ENCODE results near the gene MGMT.

Gene MGMT

GRCh38 chr10:129773359-129773990, 306.4 kb downstream of the MGMT start:
- DNase-seq (ENCODE audit: low read depth in 2 of 2): no peak

DNA sequence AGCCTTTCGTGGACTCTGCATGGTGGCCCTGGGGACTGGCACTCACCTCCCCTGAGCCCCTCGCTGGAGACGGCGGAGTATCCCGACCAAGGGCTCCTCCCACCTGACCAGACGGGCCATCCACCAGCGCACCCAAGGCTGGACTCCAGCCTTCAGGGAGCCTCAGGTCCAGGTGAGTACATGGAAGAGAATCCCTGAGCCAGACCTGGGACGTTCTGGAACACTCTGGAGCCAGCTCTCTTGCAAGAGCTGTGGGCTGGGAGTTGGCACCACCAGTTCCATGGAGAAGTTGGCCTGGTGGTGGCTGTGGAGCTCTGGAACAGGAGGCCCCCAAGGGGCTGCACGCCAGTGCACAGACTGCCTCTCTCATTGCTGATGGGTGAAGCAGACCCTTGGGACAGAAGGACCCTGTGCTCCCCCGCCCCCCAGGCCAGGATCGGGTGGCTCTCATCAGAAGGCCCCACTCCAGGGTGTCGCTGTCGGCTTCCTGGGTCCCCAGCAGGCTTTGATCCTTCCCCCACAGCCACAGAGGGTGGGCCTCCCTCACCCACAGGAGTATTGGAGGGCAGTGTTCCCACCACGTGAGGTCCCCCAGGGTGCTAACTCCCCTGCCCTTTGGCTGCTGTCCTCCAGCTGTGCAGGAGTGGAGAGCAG, 307.2 kb downstream of the MGMT start:
- DNase-seq (ENCODE audit: low read depth in 2 of 2): no peak

- DNase-seq (ENCODE audit: low read depth in 2 of 2): no peak
These were observed 307.8 kb downstream of the MGMT start for GRCh38 chr10:129774736-129775401.

- DNase-seq (ENCODE audit: low read depth in 2 of 2): no peak
These were observed 308.6 kb downstream of the MGMT start for GRCh38 chr10:129775681-129776080.

DNA sequence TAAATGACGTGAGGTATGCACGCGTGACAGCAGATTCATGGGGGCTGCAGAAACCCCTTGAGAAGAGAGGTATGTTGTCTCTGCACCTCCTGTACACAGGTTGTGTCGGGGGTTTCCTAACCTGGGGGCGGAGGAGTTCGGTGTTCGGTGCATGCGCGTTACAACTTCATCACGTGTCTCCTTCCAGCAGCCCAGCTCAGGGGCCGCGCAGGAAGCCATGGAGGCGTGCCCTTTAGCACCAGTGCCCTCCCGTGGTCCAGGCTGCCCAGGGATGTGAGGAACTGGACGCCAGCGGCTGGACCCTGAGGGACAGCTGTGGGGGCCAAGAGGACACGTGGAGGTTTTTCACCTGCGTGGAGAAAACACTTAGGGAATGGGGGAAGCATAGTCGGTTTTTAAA, 310.6 kb downstream of the MGMT start:
- no peak for DNase-seq (ENCODE audit: low read depth in 2 of 2)

DNA sequence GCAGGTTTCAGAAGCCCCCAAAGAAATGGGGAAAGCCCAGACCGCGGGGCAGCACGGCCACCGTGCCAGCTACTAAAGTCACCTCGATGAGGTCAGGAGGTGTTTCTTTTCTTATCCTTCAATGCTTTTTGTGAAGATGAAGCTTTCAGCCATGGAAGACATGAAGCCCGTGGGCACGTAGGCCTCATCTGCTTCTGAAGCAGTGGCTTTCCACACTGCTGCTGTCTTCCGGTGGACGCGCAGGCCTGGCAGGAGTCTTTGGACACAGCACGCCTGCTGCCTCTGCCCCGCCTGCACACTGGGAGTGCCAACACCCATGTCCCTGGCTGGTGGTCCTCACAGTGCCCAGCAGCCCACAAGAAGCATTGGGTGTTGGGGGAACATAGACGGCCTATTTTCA, 311.5 kb downstream of the MGMT start:
- DNase-seq (ENCODE audit: low read depth in 2 of 2): no peak

GRCh38 chr10:129779126-129780111, 312.4 kb downstream of the MGMT start:
- no peak for DNase-seq (ENCODE audit: low read depth in 2 of 2)

- no peak for DNase-seq (ENCODE audit: low read depth in 2 of 2)
These were observed 313.2 kb downstream of the MGMT start for GRCh38 chr10:129780198-129780597.

- DNase-seq (ENCODE audit: low read depth in 2 of 2): no peak
These were observed 314.1 kb downstream of the MGMT start for GRCh38 chr10:129780901-129781795.

DNA sequence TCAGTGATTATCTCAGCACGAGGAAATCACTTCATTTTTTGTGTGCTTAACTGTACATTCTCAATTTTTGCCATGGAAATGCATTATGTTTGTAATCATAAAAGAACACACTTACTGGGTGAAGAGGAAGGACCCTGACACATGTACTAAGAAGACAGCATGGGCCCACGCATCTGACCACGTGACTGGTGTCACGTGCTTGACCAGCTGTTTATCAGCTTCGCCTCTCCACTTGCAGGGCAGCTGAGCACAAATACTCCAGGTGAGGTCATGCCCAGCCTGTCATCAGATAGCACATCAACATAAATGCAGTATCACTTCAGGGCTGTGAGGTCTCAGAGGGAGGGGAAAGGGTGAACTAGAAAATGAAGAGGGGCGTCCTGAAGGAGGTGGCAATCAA, 317.2 kb downstream of the MGMT start:
- DNase-seq (ENCODE audit: low read depth in 2 of 2): no peak

GRCh38 chr10:129784891-129785290, 317.9 kb downstream of the MGMT start:
- DNase-seq (ENCODE audit: low read depth in 2 of 2): no peak

DNA sequence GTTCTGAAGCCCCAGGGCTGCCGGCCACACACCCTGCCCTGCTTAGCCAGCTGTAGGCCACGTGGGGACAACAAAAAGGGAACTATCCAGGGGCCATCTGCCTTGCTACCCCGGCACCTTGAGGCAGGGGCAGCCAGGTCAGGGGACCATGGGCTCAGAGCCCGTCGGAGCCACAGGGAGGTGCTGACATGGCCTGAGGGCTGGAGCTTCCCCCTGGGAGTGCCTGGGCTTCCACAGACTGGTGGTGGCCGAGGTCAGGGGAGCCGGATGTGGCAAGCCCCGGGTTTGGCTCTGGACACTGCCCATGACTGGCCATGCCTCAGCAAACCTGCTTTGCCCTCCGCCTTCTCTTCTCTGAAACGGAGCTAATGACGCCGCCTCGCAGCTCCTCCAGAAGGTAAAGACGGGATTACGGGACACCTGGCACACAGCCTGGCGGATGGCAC, 318.5 kb downstream of the MGMT start:
- no peak for DNase-seq (ENCODE audit: low read depth in 2 of 2)

GRCh38 chr10:129786216-129786615, 319.2 kb downstream of the MGMT start:
- no peak for DNase-seq (ENCODE audit: low read depth in 2 of 2)

GRCh38 chr10:129787557-129787956, 320.5 kb downstream of the MGMT start:
- DNase-seq (ENCODE audit: low read depth in 2 of 2): no peak

DNA sequence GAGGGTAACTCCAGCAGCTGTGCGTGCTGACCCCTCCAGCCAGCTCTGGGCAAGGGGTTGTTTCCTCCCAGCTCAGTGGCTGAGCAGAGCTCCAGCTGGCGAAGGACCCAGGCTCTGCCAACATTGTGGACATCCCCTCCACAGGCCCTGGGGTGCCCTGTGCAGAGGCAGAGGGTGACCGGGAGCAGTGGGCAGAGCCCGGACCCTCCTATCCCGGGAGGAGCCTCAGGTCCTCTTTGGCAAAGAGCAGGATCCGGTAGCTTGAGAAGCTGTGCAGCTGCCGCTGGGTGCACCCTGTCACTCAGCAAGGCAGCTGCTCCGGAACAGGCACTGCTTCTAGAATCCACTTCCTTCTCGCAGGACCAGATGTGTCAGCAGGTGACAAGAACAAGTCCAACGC, 321.2 kb downstream of the MGMT start:
- no peak for DNase-seq (ENCODE audit: low read depth in 2 of 2)

GRCh38 chr10:129790715-129791446, 323.8 kb downstream of the MGMT start:
- no peak for DNase-seq (ENCODE audit: low read depth in 2 of 2)

DNA sequence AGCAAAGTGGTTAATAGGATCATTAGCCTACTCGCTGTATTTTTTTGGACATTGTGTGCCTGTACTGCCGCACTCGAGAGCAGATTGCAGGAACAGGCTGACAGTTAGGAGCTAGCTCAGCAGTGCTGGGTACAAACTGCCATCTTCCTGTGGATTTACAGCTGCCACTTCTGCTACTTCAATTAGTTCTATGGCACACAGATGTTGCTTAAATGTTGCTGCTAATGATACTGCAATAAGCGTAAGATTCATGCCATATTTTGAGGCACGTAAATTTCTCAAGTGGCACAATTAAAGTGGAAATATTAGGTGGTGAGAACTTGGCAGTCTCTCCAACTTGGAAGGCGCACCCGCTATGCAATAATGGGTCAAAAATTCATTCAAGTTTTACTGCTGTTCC, 325.1 kb downstream of the MGMT start:
- DNase-seq (ENCODE audit: low read depth in 2 of 2): no peak

DNA sequence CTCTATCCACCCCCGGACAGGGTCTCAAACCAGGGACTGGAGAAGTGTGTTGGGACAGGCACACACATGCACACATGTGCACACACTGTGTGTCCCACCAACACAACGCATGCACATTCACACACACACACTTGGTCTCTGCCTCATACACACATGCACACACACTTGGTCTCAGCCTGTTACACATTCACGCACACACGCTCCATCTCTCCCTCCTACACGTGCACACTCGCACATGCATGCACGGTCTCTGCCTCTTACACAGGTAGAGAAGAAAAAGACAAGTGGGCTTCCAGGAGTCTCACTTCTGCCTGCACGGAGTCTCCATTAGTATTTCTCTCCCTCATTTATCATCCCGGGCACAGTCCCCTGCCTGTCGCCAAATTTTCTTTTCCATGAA, 325.8 kb downstream of the MGMT start:
- no peak for DNase-seq (ENCODE audit: low read depth in 2 of 2)

GRCh38 chr10:129793479-129793878, 326.4 kb downstream of the MGMT start:
- DNase-seq (ENCODE audit: low read depth in 2 of 2): no peak

DNA sequence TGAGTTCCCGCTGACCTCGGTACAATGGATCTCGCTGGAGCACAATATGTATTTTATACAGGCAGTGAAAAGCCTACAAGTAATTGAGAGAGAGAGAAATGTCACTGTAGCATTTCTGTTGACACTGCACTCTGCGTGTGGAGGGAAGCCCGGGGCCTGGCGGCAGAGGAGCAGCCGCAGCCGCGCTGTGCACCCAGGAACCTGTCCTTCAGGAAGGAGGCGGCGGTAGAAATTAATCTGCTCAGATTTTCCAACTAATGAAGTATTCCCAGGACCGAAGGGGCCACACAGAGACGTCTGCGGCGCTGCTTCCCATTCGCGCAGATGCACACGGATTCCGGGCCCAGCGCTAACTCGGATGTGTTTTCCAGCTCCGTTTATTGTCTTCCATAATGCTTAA, 327.0 kb downstream of the MGMT start:
- DNase-seq (ENCODE audit: low read depth in 2 of 2): no peak
